ENCODE measurements around the gene TTC21A.

The TTC21A gene

DNA sequence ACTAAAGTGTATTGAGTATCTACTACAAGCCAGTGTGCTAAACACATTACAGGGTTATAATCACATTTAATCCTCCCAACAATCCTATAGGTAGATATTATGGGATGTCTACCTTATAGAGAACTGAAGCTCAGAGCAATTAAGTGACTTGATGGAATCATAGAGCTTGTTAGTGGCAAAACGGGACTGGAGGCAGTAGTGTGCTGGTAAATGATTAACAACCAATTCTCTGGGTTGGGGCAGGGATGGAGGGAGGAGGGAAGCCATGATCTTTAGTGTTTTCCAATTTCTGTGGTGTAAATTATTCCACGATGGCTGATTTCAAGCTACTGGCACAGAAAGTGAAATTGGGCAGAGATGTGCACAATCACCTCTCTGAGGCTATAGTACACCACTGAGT is 64.4 kb downstream of the TTC21A start:
- TF ChIP-seq TEAD4 (IDR thresholded peaks at IDR 0.05) (no peak), CEBPB (IDR thresholded peaks at IDR 0.05) (no peak), TCF12 (IDR thresholded peaks at IDR 0.05; ENCODE audit: low read depth) (no peak), RAD21 (IDR thresholded peaks at IDR 0.05; ENCODE audit: low read depth) (no peak), REST (IDR thresholded peaks at IDR 0.05; ENCODE audit: low read depth) (no peak), CREB1 (IDR thresholded peaks at IDR 0.05; ENCODE audit: low read depth) (no peak), ZBTB7A (IDR thresholded peaks at IDR 0.05; ENCODE audit: low read depth) (no peak), FOXM1 (IDR thresholded peaks at IDR 0.05; ENCODE audit: borderline replicate concordance, low read depth) (no peak)
- TF ChIP-seq, protein P1, sequence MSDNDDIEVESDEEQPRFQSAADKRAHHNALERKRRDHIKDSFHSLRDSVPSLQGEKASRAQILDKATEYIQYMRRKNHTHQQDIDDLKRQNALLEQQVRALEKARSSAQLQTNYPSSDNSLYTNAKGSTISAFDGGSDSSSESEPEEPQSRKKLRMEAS (IDR thresholded peaks at IDR 0.05) = no peak
- TF ChIP-seq, protein P2, sequence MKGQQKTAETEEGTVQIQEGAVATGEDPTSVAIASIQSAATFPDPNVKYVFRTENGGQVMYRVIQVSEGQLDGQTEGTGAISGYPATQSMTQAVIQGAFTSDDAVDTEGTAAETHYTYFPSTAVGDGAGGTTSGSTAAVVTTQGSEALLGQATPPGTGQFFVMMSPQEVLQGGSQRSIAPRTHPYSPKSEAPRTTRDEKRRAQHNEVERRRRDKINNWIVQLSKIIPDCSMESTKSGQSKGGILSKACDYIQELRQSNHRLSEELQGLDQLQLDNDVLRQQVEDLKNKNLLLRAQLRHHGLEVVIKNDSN (IDR thresholded peaks at IDR 0.05) = no peak

DNA sequence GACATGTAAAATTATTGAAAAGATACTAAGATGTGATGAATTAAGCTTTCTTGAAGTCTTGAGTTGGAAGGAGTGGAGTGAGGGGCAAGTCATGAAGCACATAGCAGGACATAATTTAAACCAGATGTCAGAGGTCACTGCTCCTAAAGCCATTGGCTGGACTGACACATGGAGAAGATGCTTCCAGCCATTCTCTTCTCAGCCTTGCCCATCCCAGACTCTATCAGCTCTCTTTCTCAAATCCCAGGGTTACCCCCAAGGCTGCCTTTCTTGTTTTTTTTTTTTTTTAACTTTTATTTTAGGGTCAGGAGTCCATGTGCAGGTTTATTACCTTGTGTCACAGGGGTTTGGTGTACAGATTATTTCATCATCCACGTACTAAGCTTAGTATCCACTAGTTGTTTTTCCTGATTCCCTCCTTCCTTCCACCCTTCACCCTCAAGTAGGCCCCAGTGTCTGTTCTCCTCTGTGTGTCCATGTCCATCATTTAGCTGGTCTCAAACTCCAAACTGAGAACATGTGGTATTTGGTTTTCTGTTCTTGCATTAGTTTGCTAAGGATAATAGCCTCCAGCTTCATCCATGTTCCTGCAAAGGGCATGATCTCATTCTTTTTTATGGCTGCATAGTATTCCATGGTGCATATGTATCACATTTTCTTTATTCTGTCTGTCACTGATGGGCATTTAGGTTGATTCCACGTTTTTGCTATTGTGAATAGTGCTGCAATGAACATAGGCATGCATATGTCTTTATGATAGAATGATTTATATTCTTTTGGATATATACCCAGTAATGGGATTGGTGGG is 66.0 kb downstream of the TTC21A start:
- TF ChIP-seq TAF1 (IDR thresholded peaks at IDR 0.05; ENCODE audit: low read depth) = no peak
- TF ChIP-seq, protein P2 (IDR thresholded peaks at IDR 0.05) = no peak
- no peak for TF ChIP-seq YY1 (IDR thresholded peaks at IDR 0.05; ENCODE audit: low read depth)
- TF ChIP-seq EP300 (IDR thresholded peaks at IDR 0.05; ENCODE audit: borderline replicate concordance) = no peak
- no peak for TF ChIP-seq TCF12 (IDR thresholded peaks at IDR 0.05; ENCODE audit: low read depth)

DNA sequence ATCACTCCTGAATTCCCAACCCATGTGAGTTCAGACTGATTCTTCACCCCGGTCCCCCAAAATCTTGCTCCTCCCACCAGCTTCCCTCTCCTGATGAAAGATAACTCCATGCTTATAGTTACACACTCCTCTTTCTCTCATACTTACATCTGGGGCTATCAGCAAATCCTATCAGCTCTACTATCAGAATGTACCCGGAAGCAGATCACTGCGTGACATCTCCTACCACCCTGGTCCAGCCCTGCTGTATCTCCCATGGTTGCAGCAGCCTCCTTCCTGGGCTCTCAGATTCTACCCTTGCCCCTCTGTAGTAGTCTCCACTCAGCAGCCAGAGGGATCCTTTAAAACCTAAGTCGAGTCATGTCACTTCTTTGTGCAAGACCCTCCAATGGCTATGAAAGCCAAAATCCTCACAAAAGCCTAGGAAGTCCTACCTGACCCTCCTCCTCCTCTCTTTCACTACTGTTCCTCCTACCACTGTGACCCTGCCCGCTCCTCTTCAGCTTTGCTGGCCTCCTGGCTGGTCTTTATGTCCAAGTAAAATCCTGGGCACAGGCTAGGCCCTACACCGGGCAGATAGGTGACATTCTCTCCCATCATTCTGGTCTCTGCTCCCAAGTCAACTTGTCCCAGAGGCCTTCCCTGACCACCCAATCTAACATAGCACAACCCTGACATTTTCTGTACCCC is 68.7 kb downstream of the TTC21A start:
- TF ChIP-seq CEBPB (IDR thresholded peaks at IDR 0.05) (no peak), CREB1 (IDR thresholded peaks at IDR 0.05; ENCODE audit: low read depth) (no peak), TEAD4 (IDR thresholded peaks at IDR 0.05) (no peak), FOXM1 (IDR thresholded peaks at IDR 0.05; ENCODE audit: borderline replicate concordance, low read depth) (no peak), EGR1 (IDR thresholded peaks at IDR 0.05) (no peak), TCF12 (IDR thresholded peaks at IDR 0.05; ENCODE audit: low read depth) (no peak), EP300 (IDR thresholded peaks at IDR 0.05; ENCODE audit: borderline replicate concordance) (no peak), REST (IDR thresholded peaks at IDR 0.05; ENCODE audit: low read depth) (no peak), RAD21 (IDR thresholded peaks at IDR 0.05; ENCODE audit: low read depth) (no peak), ZBTB7A (IDR thresholded peaks at IDR 0.05; ENCODE audit: low read depth) (no peak), YY1 (IDR thresholded peaks at IDR 0.05; ENCODE audit: low read depth) (no peak), NFIC (IDR thresholded peaks at IDR 0.05) (no peak), TAF1 (IDR thresholded peaks at IDR 0.05; ENCODE audit: low read depth) (no peak)
- TF ChIP-seq, protein P1 (IDR thresholded peaks at IDR 0.05) = no peak
- TF ChIP-seq, protein P2 (IDR thresholded peaks at IDR 0.05) = no peak

DNA sequence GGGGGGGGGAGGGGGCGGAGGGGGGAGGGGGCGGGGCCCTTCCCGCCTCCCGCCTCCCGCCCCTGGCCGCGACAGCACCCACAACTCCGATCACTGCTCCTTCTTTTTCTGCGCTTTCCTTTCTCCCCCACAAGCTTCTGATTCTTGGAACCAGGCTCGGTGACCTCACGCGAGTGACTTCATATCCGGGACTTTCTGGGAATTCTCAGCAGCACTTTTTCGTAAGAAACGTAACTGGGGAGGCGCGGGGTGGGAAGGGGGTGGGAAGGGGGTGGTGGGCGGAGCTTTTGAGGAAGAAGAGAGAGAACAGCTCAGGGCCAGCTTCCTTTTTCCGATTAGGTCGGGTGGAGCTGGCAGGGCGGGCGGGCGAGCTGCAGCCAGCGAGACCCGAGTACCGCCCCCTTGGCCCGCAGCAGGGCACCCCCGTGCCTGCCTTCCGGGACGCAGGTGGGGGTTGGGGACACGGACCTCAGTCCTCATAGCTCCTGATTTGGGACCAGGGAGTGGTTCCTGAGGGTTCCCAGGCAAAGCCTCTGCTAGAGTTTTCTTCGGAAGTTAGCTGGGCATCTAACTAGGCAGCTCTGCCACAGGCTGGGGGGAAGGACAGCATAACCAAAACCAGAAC is 70.3 kb downstream of the TTC21A start:
- TF ChIP-seq NFIC (IDR thresholded peaks at IDR 0.05) (0 out of 2 replicates have a peak, but pooled peaks have one; percentile 27), TAF1 (IDR thresholded peaks at IDR 0.05; ENCODE audit: low read depth) (peak; percentile 18; the same call in 1 of the 2 replicates), RAD21 (IDR thresholded peaks at IDR 0.05; ENCODE audit: low read depth) (no peak), CREB1 (IDR thresholded peaks at IDR 0.05; ENCODE audit: low read depth) (peak; percentile 86)

- no peak for TF ChIP-seq FOXM1 (IDR thresholded peaks at IDR 0.05; ENCODE audit: borderline replicate concordance, low read depth)
- TF ChIP-seq RAD21 (IDR thresholded peaks at IDR 0.05; ENCODE audit: low read depth) = no peak
- TF ChIP-seq REST (IDR thresholded peaks at IDR 0.05; ENCODE audit: low read depth) = no peak
- TF ChIP-seq CREB1 (IDR thresholded peaks at IDR 0.05; ENCODE audit: low read depth) = no peak
- no peak for TF ChIP-seq EP300 (IDR thresholded peaks at IDR 0.05; ENCODE audit: borderline replicate concordance)
- no peak for TF ChIP-seq ZBTB7A (IDR thresholded peaks at IDR 0.05; ENCODE audit: low read depth)
- TF ChIP-seq YY1 (IDR thresholded peaks at IDR 0.05; ENCODE audit: low read depth) = no peak
- TF ChIP-seq, protein P2 (IDR thresholded peaks at IDR 0.05) = no peak
- TF ChIP-seq TCF12 (IDR thresholded peaks at IDR 0.05; ENCODE audit: low read depth) = no peak
- TF ChIP-seq, protein P1 (IDR thresholded peaks at IDR 0.05) = no peak
- TF ChIP-seq CEBPB (IDR thresholded peaks at IDR 0.05) = no peak
- no peak for TF ChIP-seq TAF1 (IDR thresholded peaks at IDR 0.05; ENCODE audit: low read depth)
- no peak for TF ChIP-seq NFIC (IDR thresholded peaks at IDR 0.05)
- TF ChIP-seq TEAD4 (IDR thresholded peaks at IDR 0.05) = no peak
- no peak for TF ChIP-seq EGR1 (IDR thresholded peaks at IDR 0.05)
Measured at GRCh38 chr3:39178553-39178952, 71.1 kb downstream of the TTC21A start.
